Neural cell (in vitro differentiated cells): ENCODE data around the gene CATSPERD.

Experiments
- REST ChIP-seq: IDR thresholded peaks from 2 replicates; pipeline ENCODE4 v1.6.1; 2012; ENCODE audit warnings: borderline replicate concordance
- SMC3 ChIP-seq: fragments of 450-650 bp; conservative IDR thresholded peaks from 2 replicates; pipeline ENCODE4 v1.6.1; 2014; ENCODE audit warnings: antibody characterized with exemption, mild to moderate bottlenecking, moderate library complexity; ENCODE audit not compliant: poor library complexity

- TF ChIP-seq REST (peak; percentile 96), SMC3 (peak; percentile 62)
Observed at GRCh38 chr19:5690125-5690954, 30.1 kb upstream of the CATSPERD start, which contains the start of gene RPL36.
